ENCODE results near the gene CDK10.
A peak's percentile ranks its signal among the peaks of the same experiment; 100 is the strongest.
"Not testable (repeated sequence)": the region's sequence is repeated elsewhere in the genome, so short reads cannot be mapped to it uniquely, and the experiment has no call there.

CDK10 gene

GRCh38 chr16:89696670-89697128, 10.2 kb downstream of the CDK10 start:
- CTCF ChIA-PET = interaction anchor here (2.5 kb wide), 1 partner anchor 9 kb away, joined by 14 read pairs; no protein-coding TSS in a partner anchor
- H3K4me3 ChIP-seq (ENCODE audit: low read depth, low read length) = no peak overlapping the region
- POLR2A ChIA-PET = interaction anchor here (1.0 to 1.5 kb wide), 3 partner anchors 9 to 11 kb away, joined by 3 to 6 read pairs (median 3); partner anchors contain the start of gene CDK10
- TF ChIP-seq, protein P1, sequence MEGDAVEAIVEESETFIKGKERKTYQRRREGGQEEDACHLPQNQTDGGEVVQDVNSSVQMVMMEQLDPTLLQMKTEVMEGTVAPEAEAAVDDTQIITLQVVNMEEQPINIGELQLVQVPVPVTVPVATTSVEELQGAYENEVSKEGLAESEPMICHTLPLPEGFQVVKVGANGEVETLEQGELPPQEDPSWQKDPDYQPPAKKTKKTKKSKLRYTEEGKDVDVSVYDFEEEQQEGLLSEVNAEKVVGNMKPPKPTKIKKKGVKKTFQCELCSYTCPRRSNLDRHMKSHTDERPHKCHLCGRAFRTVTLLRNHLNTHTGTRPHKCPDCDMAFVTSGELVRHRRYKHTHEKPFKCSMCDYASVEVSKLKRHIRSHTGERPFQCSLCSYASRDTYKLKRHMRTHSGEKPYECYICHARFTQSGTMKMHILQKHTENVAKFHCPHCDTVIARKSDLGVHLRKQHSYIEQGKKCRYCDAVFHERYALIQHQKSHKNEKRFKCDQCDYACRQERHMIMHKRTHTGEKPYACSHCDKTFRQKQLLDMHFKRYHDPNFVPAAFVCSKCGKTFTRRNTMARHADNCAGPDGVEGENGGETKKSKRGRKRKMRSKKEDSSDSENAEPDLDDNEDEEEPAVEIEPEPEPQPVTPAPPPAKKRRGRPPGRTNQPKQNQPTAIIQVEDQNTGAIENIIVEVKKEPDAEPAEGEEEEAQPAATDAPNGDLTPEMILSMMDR (IDR thresholded peaks at IDR 0.05; ENCODE audit: insufficient read depth, low read length, missing control alignments) = no peak
- DNase-seq (ENCODE audit: low read depth, low spot score) = no peak

- no peak for DNase-seq (ENCODE audit: low read depth, low spot score)
- ChIA-PET CTCF (interaction anchor here (1.6 kb wide), 1 partner anchor 10 kb away, joined by 5 read pairs; the partner anchor contains the start of gene CDK10), POLR2A (interaction anchor here (1.0 to 2.0 kb wide), 3 partner anchors 9 to 11 kb away, joined by 3 to 7 read pairs (median 3); partner anchors contain the start of gene CDK10)
- no peak overlapping the region for H3K4me3 ChIP-seq (ENCODE audit: low read depth, low read length)
- TF ChIP-seq, protein P1 (IDR thresholded peaks at IDR 0.05; ENCODE audit: insufficient read depth, low read length, missing control alignments) = no peak
Measured at GRCh38 chr16:89697161-89697615, 10.7 kb downstream of the CDK10 start.

- CTCF ChIA-PET = interaction anchor here (1.6 to 4.1 kb wide), 2 partner anchors 11 to 96 kb away, joined by 5 to 46 read pairs; partner anchors contain the start of gene CDK10
- no peak for DNase-seq (ENCODE audit: low read depth, low spot score)
- TF ChIP-seq, protein P1 (IDR thresholded peaks at IDR 0.05; ENCODE audit: insufficient read depth, low read length, missing control alignments) = no peak
Measured at GRCh38 chr16:89697616-89698331, 11.3 kb downstream of the CDK10 start.

DNA sequence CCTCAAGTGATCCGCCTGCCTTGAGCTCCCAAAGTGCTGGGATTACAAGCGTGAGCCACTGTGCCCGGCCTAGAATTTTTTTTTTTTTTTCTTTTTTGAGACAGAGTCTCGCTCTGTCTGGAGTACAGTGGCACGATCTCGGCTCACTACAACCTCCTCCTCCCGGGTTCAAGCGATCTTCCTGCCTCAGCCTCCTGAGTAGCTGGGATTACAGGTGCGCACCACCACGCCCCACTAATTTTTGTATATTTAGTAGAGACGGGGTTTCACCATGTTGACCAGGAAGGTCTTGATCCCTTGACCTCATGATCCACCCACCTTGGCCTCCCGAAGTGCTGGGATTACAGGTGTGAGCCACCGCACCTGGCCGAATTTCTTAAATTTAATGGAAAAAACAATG, 12.2 kb downstream of the CDK10 start:
- CTCF ChIA-PET = interaction anchor here (1.6 to 4.1 kb wide), 6 partner anchors 9 to 163 kb away, joined by 5 to 60 read pairs (median 22); partner anchors contain the start of gene CDK10
- H3K4me3 ChIP-seq (ENCODE audit: low read depth, low read length); DNase-seq (ENCODE audit: low read depth, low spot score): not testable (repeated sequence)
- POLR2A ChIA-PET = interaction anchor here (2.0 kb wide), 1 partner anchor 12 kb away, joined by 7 read pairs; the partner anchor contains the start of gene CDK10

More at GRCh38 chr16:89697616-89698331, 11.3 kb downstream of the CDK10 start:
- POLR2A ChIA-PET = interaction anchor here (1.0 to 2.0 kb wide), 3 partner anchors 8 to 11 kb away, joined by 3 to 7 read pairs (median 3); partner anchors contain the start of gene CDK10
- no peak overlapping the region for H3K4me3 ChIP-seq (ENCODE audit: low read depth, low read length)

DNA sequence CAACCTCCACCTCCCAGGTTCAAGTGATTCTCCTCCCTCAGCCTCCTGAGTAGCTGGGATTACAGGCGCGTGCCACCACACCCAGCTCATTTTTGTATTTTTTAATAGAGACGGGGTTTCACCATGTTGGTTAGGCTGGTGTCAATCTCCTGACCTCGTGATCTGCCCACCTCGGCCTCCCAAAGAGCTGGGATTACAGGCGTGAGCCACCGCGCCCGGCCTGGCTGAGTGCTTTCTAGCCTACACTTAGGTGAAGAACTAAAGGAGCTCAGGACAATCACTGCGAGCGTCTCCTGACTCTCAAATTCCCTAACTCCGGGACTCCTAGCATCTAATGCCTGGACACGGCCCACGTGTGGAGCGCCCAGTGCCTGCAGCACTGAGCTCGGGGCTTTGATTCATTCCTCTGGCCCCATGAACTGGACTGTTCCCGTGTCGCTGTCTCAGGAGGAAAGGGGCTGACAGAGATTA, 13.2 kb downstream of the CDK10 start:
- DNase-seq (ENCODE audit: low read depth, low spot score); H3K4me3 ChIP-seq (ENCODE audit: low read depth, low read length): not testable (repeated sequence)
- CTCF ChIA-PET = interaction anchor here (0.9 to 4.1 kb wide), 23 partner anchors 9 to 248 kb away, joined by 3 to 60 read pairs (median 5); partner anchors contain the start of genes CDK10, DEF8, TCF25 and VPS9D1
- POLR2A ChIA-PET = interaction anchor here (1.1 to 1.6 kb wide), 3 partner anchors 13 to 58 kb away, joined by 3 to 8 read pairs (median 5); partner anchors contain the start of genes CDK10 and VPS9D1

- ChIA-PET CTCF (interaction anchor here (0.5 to 4.1 kb wide), 28 partner anchors 8 to 248 kb away, joined by 3 to 60 read pairs (median 4); partner anchors contain the start of genes CDK10, DEF8, TCF25 and VPS9D1), POLR2A (interaction anchor here (1.1 to 1.6 kb wide), 4 partner anchors 12 to 58 kb away, joined by 3 to 8 read pairs (median 4); partner anchors contain the start of genes CDK10 and VPS9D1)
- DNase-seq (ENCODE audit: low read depth, low spot score) = peak; percentile 70
- H3K4me3 ChIP-seq (ENCODE audit: low read depth, low read length) = peak overlapping the region; percentile 83
- TF ChIP-seq, protein P1 (IDR thresholded peaks at IDR 0.05; ENCODE audit: insufficient read depth, low read length, missing control alignments) = peak; percentile 76
Measured at GRCh38 chr16:89700100-89700648, 13.7 kb downstream of the CDK10 start.
